HFFc6 (cell line): ENCODE results near the gene KRT14. TPM values are rescaled to one million over a fixed set of nuclear protein-coding genes. Genes with fewer than 3 reads are reported as not detected.

Source experiments
- DNase-seq: peaks from one replicate; pipeline ENCODE4 v3.0.0-alpha.2; 2018
- H3K27ac Mint-ChIP-seq: 2 replicates; pipeline ENCODE4 v1.8.0; 2020; ENCODE audit warnings: mild to moderate bottlenecking, mixed read lengths
- H3K27me3 Mint-ChIP-seq: 2 replicates; pipeline ENCODE4 v1.8.0; 2021; ENCODE audit warnings: mild to moderate bottlenecking, moderate library complexity, mixed read lengths; ENCODE audit not compliant: insufficient read depth
- H3K36me3 Mint-ChIP-seq: 2 replicates; pipeline ENCODE4 v1.8.0; 2021; ENCODE audit warnings: low read depth, mixed read lengths
- H3K4me1 Mint-ChIP-seq: 2 replicates; pipeline ENCODE4 v1.8.0; 2020; ENCODE audit warnings: low read depth, mixed read lengths
- H3K4me3 Mint-ChIP-seq: 2 replicates; pipeline ENCODE4 v1.8.0; 2020; ENCODE audit warnings: mild to moderate bottlenecking, moderate library complexity, mixed read lengths
- H3K9me3 Mint-ChIP-seq: 2 replicates; pipeline ENCODE4 v1.8.0; 2020; ENCODE audit warnings: mild to moderate bottlenecking, mixed read lengths
- total RNA-seq, 6 experiments: library from RNA; stranded (reverse); fragmentation: NEBNext Ultra II Directional; extraction: Animal tissue kit (Norgen Biotek cat#: 25700); gene quantifications; 2 replicates in 1 of 6; 3 replicates in 5 of 6; pipeline ENCODE4 v1.2.3, GENCODE V29; 2021
- TF ChIP-seq, protein P1 (sequence below): fragments of 200-600 bp; sonication (generic); IDR thresholded peaks from 2 replicates; pipeline ENCODE4 v1.5.0; 2021; ENCODE audit warnings: antibody characterized with exemption, mild to moderate bottlenecking

KRT14 gene
- total RNA-seq, 6 experiments from 2014 or later: 0.14 to 2.0 (median 1.5) TPM

DNA sequence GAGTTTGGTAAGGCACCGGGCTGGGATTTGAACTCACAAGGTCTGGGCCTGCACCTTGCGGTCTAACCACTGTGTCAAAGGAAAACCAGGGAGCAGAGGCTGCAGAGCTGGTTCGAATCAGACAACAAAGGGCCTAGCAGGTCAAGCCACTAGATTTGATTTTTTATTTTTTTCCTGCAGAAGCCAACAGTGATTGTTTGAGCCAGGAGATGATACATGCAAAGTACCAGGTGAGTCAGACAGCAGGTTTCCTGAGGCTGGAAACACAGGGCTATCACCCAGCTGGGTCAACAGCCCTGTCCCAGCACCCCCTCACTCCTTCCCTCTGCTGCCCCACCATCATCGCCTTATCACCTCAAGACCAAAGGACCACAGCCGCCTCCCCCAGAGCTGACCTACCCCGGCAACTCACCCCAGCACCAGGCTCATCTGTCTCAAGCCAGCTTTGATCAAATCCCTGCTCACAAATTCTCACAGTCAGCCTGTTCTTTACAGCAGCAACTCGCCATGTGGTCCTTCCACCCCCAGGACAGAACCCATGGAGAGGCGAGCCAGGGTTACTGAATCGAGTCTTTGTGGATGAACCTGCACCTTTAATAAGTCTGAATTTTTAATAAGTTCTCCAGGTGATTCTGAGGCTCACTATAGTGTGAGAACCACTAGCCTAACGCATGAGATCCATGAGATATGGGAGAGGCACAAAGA lies 45.6 kb downstream of the KRT14 start:
- H3K27me3 Mint-ChIP-seq: peaks cover 3% of the 10 kb centered on the region
- DNase-seq: no peak
- H3K27ac Mint-ChIP-seq: no peak overlapping the region
- TF ChIP-seq, protein P1, sequence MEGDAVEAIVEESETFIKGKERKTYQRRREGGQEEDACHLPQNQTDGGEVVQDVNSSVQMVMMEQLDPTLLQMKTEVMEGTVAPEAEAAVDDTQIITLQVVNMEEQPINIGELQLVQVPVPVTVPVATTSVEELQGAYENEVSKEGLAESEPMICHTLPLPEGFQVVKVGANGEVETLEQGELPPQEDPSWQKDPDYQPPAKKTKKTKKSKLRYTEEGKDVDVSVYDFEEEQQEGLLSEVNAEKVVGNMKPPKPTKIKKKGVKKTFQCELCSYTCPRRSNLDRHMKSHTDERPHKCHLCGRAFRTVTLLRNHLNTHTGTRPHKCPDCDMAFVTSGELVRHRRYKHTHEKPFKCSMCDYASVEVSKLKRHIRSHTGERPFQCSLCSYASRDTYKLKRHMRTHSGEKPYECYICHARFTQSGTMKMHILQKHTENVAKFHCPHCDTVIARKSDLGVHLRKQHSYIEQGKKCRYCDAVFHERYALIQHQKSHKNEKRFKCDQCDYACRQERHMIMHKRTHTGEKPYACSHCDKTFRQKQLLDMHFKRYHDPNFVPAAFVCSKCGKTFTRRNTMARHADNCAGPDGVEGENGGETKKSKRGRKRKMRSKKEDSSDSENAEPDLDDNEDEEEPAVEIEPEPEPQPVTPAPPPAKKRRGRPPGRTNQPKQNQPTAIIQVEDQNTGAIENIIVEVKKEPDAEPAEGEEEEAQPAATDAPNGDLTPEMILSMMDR: no peak
- no peaks in the 10 kb centered on the region for H3K36me3 Mint-ChIP-seq
- peaks cover 38% of the 10 kb centered on the region for H3K4me1 Mint-ChIP-seq
- H3K9me3 Mint-ChIP-seq: no peaks in the 10 kb centered on the region
- H3K4me3 Mint-ChIP-seq: no peak overlapping the region

DNA sequence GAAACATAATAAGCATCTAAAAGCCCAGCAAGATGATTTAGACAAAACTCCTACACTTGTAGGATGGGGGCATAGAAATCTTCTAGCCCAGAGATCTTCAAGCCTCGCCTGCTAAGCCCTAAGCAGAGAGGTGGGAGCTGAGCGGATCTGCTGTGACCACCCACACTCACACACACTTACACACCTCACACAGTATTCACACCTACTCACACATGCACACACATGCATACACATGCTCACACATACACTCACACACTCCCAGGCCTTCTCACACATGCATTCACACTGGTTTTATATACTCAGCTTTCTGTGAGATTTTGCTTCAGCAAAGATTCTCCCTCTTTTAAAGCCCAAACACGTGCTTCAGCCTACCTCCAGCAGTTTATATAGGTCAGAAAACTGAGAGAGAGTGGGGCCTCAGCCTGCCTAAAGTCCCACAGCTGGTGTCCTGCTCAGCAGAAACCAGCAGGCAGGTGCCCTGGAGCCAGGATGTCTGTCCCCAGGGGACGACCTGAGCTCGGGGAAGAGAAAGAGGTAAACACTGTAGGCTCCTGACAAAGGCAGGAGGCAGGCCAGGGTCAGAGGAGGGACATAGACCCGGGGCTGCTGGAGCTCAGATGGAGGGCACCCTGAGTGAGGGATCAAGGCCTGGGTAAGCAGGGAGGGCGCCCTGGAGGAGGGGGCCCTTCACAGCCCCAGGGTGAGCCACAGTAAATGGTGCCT lies 46.6 kb downstream of the KRT14 start:
- peaks cover 3% of the 10 kb centered on the region for H3K27me3 Mint-ChIP-seq
- TF ChIP-seq, protein P1: no peak
- H3K4me1 Mint-ChIP-seq: peaks cover 38% of the 10 kb centered on the region
- H3K36me3 Mint-ChIP-seq: no peaks in the 10 kb centered on the region
- no peak for DNase-seq
- no peaks in the 10 kb centered on the region for H3K9me3 Mint-ChIP-seq
- no peak overlapping the region for H3K4me3 Mint-ChIP-seq
- peak overlapping the region; percentile 12; the same call in 1 of the 2 replicates for H3K27ac Mint-ChIP-seq

DNA sequence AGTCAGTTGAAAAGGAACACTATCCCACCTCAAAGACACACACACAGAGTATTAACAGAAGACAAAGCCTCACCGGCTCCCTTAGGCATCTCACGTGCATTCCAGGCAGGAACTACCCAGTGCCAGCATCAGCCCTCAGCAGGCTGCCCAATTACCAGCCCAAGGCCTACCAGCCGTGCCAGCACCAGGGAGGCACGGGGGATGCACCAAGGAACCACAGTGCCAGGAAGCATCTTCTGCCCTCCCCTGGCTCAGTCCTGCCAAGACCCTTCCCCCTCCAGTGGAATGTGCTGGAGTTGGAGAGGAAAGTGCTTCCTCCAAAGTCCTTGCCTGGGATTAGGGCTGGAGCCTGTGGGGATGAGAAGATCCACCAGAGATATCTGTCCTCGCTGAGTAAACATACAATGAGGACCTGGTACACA lies 47.6 kb downstream of the KRT14 start:
- TF ChIP-seq, protein P1: no peak
- H3K4me1 Mint-ChIP-seq: peaks cover 30% of the 10 kb centered on the region
- no peaks in the 10 kb centered on the region for H3K9me3 Mint-ChIP-seq
- H3K27ac Mint-ChIP-seq: peak overlapping the region; percentile 79
- DNase-seq: no peak
- H3K4me3 Mint-ChIP-seq: no peak overlapping the region
- H3K36me3 Mint-ChIP-seq: no peaks in the 10 kb centered on the region
- H3K27me3 Mint-ChIP-seq: peaks cover 4% of the 10 kb centered on the region

DNA sequence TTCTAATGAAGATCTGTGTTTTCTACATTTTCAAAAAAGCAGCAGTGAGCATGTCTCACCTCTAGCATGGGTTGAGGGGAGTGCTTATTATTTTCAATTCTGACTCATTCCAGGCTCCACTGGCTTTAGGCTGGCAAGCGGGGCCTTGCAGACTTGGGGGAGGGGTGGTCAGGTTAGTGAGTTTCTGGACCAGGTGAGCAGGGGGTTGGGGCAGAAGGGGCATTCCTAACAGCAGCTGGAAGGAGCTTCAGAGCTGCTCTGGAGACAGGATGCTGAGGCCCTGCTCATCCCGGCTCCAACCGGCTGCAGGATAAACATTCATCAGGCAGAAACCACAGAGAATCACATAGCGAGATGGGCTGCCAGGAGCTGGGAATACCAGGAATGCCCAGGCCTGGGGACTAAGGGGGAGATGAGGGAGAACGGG lies 48.1 kb downstream of the KRT14 start:
- DNase-seq: peak; percentile 36
- peak overlapping the region; percentile 79 for H3K27ac Mint-ChIP-seq

DNA sequence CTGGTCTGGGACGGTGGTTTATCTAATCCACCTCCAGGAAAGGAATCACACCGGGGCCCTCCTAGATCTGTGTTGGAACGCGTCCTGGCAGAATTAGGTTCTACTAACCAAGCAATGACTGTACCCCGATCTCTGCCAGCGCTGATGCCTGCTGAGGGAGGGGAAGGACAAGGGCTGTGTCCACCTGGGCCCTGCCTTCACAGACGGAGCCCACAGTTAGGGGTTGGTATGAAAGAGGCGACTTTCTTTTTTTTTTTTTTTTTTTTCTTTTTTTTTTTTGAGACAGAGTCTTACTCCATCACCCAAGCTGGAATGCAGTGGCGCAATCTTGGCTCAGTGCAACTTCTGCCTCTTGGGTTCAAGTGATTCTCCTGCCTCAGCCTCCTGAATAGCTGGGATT lies 48.7 kb downstream of the KRT14 start:
- peaks cover 30% of the 10 kb centered on the region for H3K4me1 Mint-ChIP-seq
- peak overlapping the region; percentile 79; the same call in 1 of the 2 replicates for H3K27ac Mint-ChIP-seq
- no peaks in the 10 kb centered on the region for H3K9me3 Mint-ChIP-seq
- DNase-seq: no peak
- TF ChIP-seq, protein P1: no peak
- H3K27me3 Mint-ChIP-seq: peaks cover 3% of the 10 kb centered on the region
- H3K4me3 Mint-ChIP-seq: peak overlapping the region; percentile 28; the same call in 1 of the 2 replicates
- no peaks in the 10 kb centered on the region for H3K36me3 Mint-ChIP-seq

More for the DNA sequence above, 48.1 kb downstream of the KRT14 start:
- no peaks in the 10 kb centered on the region for H3K36me3 Mint-ChIP-seq
- peak overlapping the region; percentile 28 for H3K4me3 Mint-ChIP-seq
- no peaks in the 10 kb centered on the region for H3K9me3 Mint-ChIP-seq
- TF ChIP-seq, protein P1: no peak
- H3K27me3 Mint-ChIP-seq: peaks cover 4% of the 10 kb centered on the region
- H3K4me1 Mint-ChIP-seq: peaks cover 30% of the 10 kb centered on the region
